OCI-M1 (cell line): ENCODE measurements around the gene ATG4B.
"Not testable (repeated sequence)": the region's sequence is repeated elsewhere in the genome, so short reads cannot be mapped to it uniquely, and the experiment has no call there.

ENCODE experiments used
- DNase-seq: peaks from one replicate; lab custom pipeline; 2025; lab: John Stamatoyannopoulos, UW

The ATG4B gene

DNA sequence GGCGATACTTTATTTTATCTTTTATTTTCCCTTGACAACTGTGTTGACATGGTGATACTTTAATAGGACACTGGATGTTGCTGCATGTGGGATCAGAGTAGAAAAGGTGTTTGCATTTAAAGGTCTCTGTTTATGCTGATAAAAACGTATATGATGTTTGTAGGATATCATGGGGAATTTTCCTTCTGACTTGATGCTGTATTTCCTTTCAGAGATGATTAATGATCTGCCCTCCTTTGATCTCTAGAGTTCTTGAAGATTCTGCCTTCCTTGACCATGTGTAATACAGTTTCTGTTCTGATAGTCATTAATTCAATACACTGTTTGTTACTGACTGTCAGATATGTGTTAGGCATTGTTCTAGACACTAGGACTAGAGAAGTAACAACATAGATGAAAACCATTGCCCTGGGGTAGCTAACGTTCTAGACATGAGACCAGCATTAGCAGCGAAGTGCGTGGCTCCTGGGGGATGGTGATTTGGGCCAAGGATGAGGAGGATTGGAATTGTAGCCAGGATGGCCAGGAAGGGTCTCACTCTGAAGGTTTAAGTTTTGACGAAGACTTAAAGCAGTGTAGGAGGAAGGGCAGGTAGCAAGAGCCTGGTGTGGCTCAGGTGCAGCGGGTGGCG is 2.8 kb downstream of the ATG4B start:
- no peak for DNase-seq

DNA sequence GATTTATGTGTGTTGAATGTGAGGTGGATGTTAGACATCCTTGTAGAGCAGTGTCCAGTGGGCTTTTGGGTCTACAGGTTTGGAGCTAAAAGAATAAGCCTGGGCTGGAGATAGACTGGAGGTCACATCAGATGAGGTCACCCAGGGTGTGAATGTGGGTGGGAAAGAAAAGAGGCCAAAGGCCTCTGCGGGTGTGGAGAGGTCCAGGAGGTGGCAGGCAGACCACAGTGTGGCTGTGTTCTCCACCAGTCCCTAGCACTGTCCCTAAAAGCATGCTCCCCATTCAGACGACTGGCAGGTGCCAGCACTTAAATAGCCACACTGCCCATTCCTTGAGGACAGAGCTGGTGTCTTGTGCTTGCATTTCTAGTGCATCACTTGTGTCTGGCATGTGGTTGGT is 4.1 kb downstream of the ATG4B start:
- DNase-seq, result peak; percentile 7

DNA sequence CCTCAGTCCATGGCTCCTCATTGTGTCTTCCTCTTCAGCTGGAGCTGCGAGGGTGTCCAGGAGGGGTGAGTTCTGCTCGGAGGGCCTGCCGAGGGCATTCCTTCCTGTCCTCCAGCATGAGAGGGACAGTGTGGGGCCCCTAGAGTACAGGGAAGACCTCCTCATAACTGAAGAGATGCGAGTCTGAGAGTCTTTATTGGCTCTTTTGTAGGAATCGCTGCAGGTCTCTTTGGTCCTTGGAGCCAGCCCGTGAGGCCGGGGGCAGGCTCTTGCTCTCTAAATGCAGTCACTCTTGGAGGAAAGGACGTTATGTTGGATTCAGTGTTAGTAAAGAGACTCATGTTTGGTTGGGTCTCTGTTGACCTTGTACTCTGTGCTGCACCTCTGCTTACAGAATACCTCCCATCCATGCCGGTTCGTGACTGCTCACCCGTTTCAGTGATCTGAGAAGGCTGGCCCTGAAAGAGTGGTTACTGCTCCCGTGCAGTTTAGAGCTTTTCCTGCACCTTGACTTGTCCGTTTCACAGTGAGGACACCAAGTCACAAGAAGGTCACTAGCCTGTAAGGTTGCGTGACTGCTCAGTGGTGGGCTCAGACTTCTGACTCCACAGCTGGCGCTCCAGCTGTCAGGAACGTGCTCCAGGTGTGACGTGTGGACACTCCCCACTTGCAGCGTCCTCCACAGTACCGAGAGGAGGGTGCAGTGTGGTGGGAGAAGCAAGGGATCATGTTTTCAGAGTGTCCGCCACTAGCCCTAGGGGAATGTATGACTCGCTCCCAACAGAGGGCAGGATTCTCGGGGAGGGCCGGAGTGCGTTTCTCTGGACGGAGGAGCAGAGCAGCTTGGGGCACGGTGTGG is 7.8 kb downstream of the ATG4B start:
- DNase-seq, result no peak

DNA sequence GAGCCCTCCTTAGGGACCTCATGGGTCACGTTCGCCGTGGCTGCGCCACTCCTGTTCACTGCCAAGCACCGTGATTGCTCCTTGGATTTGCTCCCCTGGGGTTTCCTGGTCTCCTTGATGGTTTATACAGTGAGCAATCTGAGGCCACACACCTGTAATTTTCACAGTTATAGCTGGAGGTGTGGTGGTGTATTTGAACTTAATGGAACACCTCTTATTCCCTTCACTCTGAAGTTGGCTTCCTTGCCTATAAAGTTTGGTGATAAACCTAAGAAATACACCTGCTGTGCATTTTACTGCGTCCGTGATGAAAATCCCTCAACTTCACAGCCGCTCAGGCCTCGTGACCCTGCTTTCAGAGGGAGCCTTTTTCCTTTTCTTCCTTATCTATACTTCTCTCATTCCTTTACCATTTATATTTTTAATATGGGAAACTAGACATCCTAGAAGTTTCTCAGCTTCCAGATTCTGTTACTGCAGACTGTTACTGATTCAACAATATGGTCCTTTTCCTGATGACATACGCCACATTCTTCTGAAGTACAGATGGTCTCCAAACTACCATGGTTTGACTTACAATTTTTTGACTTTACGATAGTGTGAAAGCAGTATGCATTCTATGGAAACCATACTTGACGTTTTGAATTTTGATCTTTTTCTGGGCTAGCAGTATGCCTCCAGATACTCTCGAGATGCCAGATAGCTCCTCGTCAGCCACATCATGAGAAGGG is 8.6 kb downstream of the ATG4B start:
- no peak for DNase-seq

DNA sequence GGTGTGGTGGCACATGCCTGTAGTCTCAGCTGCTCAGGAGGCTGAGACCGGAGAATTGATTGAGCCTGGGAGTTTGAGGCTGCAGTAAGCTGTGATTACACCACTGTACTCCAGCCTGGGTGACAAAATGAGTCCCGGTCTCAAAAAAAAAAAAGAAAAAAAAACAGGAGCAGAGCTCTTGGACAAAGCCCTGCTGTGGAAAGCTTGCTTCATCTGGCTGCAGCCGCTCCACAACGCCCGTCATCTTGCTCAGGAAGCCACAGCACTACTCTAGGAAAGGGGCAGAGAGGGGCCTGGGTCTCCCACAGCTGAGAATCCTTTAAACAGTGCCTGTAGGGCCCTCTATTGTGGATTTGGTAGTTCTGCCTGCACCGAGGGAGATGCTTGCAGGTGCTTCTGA is 11.0 kb downstream of the ATG4B start:
- no peak for DNase-seq

DNA sequence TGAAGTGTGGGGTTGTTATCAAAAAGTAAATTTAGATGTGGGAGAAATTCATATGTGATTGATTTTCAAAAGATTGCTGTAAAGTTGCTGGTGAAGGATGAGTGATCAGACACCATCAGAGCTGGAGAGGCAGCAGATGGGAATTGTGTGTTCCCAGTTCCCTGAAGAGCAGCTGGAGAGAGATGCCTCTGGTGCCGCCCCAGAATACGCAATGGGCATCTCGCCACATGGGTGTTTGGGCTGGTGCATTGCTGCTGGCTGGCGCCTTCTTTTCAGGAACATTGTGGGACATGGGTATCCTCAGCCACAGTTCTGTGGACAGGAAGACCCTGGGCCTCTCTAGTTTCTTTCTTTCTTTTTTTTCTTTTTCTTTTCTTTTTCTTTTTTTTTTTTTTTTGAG is 11.9 kb downstream of the ATG4B start:
- DNase-seq, result no peak

DNA sequence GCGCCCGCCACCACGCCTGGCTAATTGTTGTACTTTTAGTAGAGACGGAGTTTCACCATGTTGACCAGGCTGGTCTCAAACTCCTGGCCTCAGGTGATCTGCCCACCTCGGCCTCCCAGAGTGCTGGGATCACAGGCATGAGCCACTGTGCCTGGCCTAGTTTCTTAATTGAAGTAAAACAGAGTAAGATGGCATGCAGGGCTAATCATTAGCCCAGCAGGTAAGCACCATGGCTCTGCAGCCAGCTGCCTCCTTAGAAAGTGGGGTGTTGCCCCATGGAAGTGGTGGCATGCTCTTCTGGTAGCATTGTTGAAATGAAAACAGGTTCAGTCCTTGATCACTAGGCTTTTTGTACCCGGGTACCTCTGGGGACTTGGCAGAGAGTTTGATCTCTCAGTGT is 12.4 kb downstream of the ATG4B start:
- no peak for DNase-seq

DNA sequence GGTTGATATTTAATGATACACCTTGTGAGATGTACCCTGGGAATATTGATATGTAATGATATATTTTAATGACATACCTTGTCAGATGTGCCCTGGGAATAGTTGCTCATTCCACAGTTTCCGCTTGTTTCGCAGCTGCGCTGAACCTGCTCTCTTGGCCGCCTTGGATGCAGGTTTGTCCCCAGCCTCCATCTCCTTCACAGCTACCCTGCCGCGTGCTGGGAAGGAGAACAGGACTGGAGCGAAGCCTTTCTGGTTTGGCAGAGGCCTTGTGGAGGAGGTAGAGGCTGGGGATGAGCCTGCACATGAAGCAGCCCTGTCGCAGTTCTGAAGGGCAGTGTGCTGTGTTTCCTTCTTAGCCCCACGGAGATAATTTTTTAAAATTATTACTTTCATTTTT is 14.6 kb downstream of the ATG4B start:
- DNase-seq, result no peak

DNA sequence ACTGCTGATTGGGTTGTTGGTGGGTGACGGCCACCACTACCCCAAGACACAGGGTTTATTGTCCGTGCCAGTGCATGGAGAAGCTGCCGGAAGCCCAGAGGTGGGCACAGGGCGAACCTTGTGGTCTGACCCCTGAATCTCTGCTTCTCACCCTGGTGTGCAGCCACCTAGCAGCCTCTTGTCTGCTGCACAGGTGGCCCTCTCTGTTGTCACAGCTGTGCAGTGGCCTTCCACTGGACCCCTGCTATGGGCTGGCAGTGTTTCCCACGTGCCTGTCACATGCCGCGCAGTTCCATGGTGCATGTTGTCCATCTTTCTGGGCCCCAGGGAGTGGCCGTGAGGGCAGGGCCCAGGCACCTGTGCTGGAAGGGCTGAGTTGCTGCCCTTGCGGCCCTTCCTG is 15.2 kb downstream of the ATG4B start:
- no peak for DNase-seq

DNA sequence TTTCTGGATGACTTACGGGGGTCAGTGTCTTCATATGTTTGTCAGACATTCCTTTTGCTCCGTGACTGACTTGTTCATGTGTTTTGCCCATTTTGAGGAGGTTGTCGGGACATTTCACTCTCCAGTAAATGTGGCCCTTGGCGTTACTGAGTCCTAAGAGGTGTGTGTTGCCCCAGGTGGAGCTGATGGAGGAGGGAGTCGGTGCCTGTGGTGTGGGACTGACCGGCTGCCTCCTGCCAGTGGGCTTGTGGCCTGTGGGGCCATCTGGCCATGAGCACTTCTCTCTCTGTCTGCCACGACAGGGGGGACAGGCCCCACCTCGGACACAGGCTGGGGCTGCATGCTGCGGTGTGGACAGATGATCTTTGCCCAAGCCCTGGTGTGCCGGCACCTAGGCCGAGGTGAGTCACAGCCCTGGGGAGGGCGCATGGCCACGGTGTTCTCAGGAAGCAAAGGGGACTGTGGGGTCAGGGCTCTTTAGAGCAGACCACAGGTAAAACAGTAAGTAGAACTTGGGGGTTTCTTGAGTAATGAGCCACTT is 15.8 kb downstream of the ATG4B start:
- DNase-seq, result no peak

DNA sequence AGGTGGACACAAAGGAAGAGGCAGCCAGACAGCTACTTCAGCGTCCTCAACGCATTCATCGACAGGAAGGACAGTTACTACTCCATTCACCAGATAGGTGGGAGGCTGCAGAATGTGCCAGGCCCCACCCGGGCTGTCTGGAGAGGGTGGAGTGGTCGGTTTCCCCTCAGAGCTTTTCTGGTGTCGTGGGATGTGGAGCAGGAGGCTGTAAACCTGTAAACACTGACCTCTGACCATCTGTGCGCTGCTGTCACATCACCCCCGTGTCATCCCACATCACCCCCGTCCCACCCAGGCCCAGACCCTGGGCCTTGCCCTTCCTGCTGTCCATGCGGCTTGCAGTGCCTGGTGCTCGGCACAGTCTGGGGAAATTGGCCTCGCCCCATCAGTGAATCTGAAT is 17.1 kb downstream of the ATG4B start:
- no peak for DNase-seq

DNA sequence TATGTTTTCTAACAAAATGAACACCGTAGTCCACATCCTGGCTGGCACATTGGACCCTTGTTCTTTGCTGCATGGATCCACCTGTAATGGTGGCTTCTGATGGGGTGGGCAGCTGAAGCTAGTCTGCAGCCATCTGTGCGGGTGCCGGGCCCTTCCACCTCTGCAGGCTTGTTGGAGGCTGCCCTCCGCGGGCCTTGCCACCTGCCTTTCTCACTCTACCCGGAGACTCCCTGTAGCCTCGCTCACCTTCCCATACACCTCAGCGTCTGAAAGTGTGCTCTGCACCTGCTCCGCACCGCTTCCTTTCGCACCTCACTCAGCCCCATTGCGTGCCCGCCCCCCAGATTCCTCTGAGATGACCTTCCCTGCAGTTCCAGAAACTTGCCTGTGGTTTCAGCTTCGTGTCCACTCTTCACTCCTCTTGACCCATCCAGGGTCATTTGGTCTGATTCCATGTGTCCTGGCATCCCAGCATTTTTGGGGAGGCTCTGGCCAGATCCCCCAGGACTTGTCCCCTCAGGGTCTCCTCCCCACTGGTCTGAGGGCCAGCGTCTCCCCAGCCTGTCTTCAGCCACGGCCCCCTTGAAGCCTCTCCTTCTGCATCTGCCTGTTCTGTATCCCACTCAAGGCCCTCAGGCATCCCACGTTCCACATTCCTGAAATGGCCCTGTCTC is 18.2 kb downstream of the ATG4B start:
- DNase-seq, result no peak

DNA sequence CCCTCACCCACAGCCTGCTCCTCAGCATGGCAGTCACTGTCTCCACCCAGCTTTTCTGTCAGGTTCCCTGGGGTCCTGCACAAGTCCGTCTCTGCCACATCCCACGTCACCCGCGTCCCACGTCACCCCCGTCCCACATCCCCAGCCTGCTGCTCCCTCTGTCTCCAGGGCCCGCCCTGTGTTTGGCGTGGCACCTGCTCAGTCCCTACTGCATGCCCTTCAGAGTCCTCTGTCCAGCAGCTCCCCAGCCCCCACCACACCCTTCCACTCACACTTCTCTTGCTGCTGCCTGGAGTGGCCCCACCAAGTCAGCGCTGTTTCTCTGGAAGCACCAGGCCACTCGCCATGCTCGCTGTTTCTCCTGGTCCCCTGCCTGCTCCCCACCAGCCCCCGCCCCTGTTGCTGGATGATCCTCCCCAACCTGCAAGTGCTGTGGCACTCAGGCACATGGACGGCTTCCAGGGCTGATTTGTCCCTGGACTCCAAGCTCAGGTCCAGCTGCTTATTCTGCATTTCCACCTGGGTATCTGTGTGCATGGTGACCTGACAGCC is 18.8 kb downstream of the ATG4B start:
- no peak for DNase-seq

DNA sequence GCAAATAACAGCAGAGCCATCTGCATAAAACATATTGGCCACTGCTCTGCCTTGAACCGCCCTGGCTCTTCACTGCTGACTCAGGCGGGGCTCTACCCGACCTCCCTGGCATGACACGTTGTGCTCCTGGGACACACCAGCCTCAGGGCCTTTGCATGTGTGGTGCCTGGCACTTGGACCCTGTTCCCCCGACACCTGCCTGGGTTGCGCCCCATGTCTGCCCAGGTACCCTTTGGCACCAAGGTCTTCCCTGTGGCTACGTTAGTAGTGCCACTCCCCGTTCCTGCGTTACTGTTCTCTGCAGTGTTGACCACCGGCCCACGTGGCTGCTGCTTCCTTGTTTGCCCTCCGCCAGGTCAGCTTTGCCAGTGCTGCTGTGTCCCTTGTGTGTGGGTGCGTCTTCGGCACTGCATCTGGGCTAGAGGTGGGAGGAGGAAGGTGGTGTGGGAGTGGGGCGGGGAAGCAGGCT is 20.3 kb downstream of the ATG4B start:
- no peak for DNase-seq

DNA sequence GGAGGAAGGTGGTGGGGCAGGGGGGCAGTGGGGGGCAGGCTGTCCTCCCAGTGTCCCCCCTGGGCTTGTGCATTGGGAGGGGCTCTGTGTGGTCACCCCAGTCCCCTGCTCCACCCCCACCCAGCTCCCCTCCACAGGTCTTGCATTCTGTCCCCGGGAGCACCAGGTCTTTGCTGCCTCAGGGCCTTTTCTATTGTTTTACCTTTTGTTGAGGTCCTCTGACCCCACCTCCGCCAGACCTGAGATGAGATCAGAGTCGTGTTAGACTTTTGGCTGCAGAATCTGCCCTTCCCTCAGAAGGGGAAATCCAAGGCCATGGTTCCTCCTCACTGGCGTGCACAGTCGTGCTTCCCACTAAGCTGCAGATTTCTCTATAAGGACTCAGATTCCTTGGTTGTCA is 20.8 kb downstream of the ATG4B start:
- DNase-seq, result no peak

DNA sequence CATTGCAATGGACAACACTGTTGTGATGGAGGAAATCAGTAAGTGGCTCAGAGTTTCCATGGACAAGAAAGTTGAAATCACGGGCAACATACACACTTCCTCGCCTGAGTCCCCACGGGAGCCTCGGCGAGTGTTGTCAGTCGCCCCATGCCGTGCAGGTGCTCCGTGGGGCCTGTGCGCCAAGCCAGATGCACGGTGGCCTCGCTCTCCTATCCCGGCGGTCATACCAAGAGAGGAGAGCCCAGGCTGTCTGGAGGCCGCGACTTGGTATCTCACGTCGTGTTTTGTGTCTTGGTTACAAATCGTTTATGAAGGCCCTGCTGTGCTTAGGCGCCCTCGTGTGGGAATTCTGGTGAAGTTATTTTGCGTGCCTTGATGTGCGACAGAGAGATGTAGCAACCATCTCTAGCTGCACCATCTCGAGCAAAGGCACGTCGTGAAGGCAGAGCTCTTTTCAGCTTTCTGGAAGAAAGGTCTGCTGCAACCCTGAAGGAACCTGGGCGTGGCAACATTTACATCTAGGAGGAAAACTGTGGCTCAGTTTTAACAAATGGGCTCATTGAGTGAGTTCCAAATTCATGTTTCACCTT is 21.8 kb downstream of the ATG4B start:
- DNase-seq, result peak; percentile 10

DNA sequence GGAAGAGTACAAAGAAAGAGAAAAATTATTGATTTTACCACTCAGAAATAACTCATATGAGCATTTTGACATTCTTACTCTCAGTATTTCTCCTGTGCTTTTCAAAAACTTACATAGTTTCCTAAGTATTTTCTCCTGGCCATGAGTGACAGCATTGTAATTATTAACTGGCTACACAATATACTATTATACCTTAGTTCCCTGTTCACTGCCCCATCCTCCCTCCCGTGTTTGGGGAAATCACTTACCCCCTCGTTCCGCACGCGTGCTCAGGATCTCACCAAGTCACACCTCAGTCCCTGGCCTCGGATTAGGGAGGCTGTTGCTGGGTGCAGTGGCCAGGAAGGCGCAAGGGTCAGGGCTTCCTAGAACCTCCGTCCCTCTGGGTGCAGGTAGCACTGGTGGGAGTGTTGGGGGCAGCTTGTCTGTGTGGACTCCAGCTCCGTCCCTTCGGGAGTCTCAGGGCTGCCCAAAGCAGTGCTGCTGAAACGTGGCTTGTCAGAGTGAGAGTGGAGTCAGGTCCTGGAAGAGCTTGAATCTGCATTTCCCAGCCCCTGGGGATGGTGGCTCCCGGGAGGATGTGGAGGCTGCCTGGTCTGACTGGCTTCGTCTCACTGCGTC is 23.2 kb downstream of the ATG4B start:
- no peak for DNase-seq

DNA sequence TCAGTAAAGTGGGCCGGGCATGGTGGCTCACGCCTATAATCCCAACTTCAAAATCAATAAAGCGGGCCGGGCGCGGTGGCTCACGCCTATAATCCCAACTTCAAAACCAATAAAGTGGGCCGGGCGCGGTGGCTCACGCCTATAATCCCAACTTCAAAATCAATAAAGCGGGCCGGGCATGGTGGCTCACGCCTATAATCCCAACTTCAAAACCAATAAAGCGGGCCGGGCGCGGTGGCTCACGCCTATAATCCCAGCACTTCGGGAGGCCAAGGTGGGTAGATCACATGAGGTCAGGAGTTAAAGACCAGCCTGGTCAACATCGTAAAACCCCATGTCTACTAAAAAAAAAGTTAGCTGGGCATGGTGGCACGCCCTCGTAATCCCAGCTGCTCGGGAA is 25.2 kb downstream of the ATG4B start:
- DNase-seq, result not testable (repeated sequence)

DNA sequence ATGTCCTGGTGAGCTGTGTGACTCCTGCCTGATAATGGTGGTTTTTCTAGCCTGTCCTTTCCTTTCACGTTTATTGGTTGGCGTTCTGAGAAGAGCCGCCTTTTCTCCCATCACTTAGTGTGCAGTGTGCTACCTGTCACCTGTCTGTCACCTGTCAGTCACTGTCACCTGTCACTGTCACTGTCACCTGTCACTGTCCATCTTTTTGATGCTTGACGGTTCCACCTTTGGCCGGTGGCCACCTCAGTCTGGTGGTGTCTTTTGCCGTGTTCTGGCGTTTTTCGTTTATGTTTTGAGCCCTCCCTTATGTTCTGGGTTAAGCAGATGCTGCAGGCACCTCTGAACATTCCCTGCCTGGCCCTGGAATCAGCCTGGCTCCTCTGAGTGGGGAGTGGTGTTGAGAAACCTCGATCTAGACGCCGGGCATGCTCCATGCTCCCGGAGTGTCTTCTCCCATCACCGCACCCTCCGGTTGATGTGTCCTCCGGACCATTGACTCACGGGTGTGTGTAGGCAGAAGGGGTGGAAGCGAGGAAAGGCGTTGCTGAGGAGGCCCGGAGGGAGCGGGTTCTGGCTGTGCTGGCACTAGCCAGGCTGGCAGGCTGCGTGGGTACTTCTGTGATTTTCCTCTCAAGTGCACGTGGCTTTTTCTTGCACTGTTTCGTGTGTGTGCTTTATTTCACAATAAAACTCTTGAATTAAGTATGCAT is 28.4 kb downstream of the ATG4B start:
- no peak for DNase-seq
